Cardiac muscle cell (in vitro differentiated cells and primary cell): ENCODE data around the gene TMEM165. TPM values are rescaled to one million over a fixed set of nuclear protein-coding genes. Genes with fewer than 3 reads are reported as not detected.

Experiments used
- DNase-seq, 2 donors: peaks; one replicate each; pipeline versions ENCODE4 v3.0.0 to v3.0.0-alpha.2; 2010 to 2017; ENCODE audit warnings: low read depth in 1 of 2, low spot score in 1 of 2
- H3K27ac ChIP-seq: fragments of 200-600 bp; sonication (generic); 2 replicates; pipeline ENCODE4 v1.5.1; 2016
- H3K27me3 ChIP-seq: fragments of 200-600 bp; sonication (generic); 2 replicates; pipeline ENCODE4 v1.6.0; 2016; ENCODE audit warnings: control low read depth
- H3K36me3 ChIP-seq: fragments of 200-600 bp; sonication (generic); 2 replicates; pipeline ENCODE4 v1.5.1; 2016; ENCODE audit warnings: control low read depth
- H3K4me1 ChIP-seq: fragments of 200-600 bp; sonication (generic); 2 replicates; pipeline ENCODE4 v1.8.1; 2017; ENCODE audit warnings: low read depth, mild to moderate bottlenecking, mixed run types
- H3K4me3 ChIP-seq: fragments of 200-600 bp; sonication (generic); 2 replicates; pipeline ENCODE4 v1.5.1; 2016; ENCODE audit warnings: mild to moderate bottlenecking
- H3K9me3 ChIP-seq: fragments of 200-600 bp; sonication (generic); 2 replicates; pipeline ENCODE4 v1.5.1; 2017; ENCODE audit warnings: low read depth, mild to moderate bottlenecking, control low read depth
- polyA plus RNA-seq: library from polyadenylated mRNA; unstranded; fragments of >200 nt; fragmentation: Nextera tagmentation; extraction: Ambion mirVana; gene quantifications from 2 replicates; pipeline ENCODE4 v1.2.1, GENCODE V29; 2016
- total RNA-seq: library from RNA; depleted of rRNA; stranded (reverse); fragments of >200 nt; gene quantifications from 2 replicates; pipeline ENCODE4 v1.2.3, GENCODE V29; 2016
- TF ChIP-seq, protein P1 (sequence below): IDR thresholded peaks from 2 replicates; pipeline ENCODE4 v1.5.1; 2012; ENCODE audit warnings: low read depth, mild to moderate bottlenecking, low read length

TMEM165 gene
- total and polyA plus RNA-seq, 2 experiments from 2014 or later: 107 to 109 TPM

DNA sequence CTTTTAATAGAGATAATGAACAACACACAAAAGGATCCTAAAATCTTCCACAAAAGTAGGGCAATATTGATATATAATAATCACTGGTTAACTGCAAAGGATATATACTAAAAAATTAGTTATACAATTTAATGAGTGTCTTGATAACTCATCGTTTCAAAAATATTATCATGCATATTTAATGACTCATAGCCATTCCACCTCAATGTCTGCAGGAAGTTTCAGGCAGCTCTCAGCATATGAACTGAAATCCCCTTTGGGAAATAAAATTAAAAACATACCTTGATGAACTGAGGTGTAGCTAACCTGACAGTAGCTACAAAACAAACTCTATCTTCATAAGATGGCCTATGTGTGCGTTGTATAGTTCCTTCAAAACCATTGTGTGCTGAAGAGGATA is 62.9 kb downstream of the TMEM165 start:
- DNase-seq: no peak
- no peak overlapping the region for H3K27ac ChIP-seq
- TF ChIP-seq, protein P1, sequence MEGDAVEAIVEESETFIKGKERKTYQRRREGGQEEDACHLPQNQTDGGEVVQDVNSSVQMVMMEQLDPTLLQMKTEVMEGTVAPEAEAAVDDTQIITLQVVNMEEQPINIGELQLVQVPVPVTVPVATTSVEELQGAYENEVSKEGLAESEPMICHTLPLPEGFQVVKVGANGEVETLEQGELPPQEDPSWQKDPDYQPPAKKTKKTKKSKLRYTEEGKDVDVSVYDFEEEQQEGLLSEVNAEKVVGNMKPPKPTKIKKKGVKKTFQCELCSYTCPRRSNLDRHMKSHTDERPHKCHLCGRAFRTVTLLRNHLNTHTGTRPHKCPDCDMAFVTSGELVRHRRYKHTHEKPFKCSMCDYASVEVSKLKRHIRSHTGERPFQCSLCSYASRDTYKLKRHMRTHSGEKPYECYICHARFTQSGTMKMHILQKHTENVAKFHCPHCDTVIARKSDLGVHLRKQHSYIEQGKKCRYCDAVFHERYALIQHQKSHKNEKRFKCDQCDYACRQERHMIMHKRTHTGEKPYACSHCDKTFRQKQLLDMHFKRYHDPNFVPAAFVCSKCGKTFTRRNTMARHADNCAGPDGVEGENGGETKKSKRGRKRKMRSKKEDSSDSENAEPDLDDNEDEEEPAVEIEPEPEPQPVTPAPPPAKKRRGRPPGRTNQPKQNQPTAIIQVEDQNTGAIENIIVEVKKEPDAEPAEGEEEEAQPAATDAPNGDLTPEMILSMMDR: no peak
- H3K4me3 ChIP-seq: no peak overlapping the region
- no peaks in the 10 kb centered on the region for H3K9me3 ChIP-seq
- no peaks in the 10 kb centered on the region for H3K4me1 ChIP-seq
- H3K36me3 ChIP-seq: peaks cover 38% of the 10 kb centered on the region
- H3K27me3 ChIP-seq: no peaks in the 10 kb centered on the region

DNA sequence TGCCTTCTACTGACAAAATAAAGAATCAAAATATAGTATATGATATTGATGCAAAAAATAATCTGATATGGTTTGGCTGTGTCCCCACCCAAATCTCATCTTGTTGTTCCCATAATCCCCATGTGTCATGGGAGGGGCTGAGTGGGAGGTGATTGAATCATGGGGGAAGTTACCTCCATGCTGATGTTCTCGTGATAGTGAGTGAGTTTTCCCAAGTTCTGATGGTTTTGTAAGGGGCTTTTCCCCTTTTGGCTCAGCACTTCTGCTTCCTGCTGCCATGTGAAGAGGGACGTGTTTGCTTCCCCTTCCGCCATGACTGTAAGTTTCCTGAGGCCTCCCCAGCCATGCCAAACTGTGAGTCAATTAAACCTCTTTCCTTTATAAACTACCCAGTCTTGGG is 70.2 kb downstream of the TMEM165 start:
- Histone ChIP-seq H3K4me1 (no peaks in the 10 kb centered on the region), H3K36me3 (peaks cover 13% of the 10 kb centered on the region), H3K27ac (no peak overlapping the region), H3K4me3 (no peak overlapping the region), H3K27me3 (no peaks in the 10 kb centered on the region), H3K9me3 (no peaks in the 10 kb centered on the region)
- no peak for DNase-seq
- TF ChIP-seq, protein P1: no peak

DNA sequence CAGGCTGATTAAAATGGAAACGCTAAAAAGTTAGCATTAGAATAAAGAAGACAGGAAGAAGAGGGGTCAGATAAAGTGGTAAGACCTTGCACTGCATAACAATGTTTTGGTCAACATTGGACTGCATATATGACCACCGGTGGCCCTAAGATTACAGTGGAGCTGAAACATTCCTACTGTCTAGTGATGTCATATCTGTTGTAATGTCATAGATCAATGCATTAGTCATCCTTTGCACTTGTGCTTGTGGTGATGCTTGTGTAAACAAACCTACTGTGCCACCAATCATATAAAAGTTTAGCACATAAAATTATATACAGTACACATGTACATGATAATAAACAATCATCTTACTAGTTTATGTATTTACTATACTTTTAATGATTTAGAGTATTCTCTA is 73.0 kb downstream of the TMEM165 start:
- Histone ChIP-seq H3K36me3 (peaks cover 15% of the 10 kb centered on the region), H3K27ac (no peak overlapping the region), H3K9me3 (no peaks in the 10 kb centered on the region), H3K4me3 (no peak overlapping the region), H3K4me1 (no peaks in the 10 kb centered on the region), H3K27me3 (no peaks in the 10 kb centered on the region)
- peak in 1 of 2 donors; percentile 52 for DNase-seq
- TF ChIP-seq, protein P1: no peak

DNA sequence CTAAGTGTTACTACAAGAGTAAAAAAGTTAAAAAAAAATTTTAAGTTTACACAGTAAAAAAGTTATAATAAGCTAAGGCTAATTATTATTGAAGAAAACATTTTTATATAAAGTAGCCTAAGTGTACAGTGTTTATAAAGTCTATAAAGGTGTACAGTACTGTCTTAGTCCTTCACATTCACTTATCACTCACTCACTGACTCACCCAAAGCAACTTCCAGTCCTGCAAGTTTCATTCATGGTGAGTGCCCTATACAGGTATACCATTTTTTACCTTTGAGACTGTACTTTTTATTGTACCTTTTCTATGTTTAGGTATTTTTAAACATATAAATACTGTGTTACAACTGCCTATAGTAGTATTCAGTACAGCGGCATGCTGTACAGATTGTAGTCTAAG is 74.2 kb downstream of the TMEM165 start:
- no peak for DNase-seq
- TF ChIP-seq, protein P1: no peak
- no peaks in the 10 kb centered on the region for H3K9me3 ChIP-seq
- H3K4me3 ChIP-seq: no peak overlapping the region
- H3K36me3 ChIP-seq: peaks cover 25% of the 10 kb centered on the region
- H3K27me3 ChIP-seq: no peaks in the 10 kb centered on the region
- H3K4me1 ChIP-seq: no peaks in the 10 kb centered on the region
- H3K27ac ChIP-seq: no peak overlapping the region

Other genes with a start within 250 kb of the TMEM165 start
- 5.9 and 13.7 TPM in 2 replicates for gene SRD5A3, start 49.7 kb upstream of the TMEM165 start, total RNA-seq
- gene SRD5A3, start 49.7 kb upstream of the TMEM165 start, polyA plus RNA-seq: 21.2 and 24.1 TPM in 2 replicates
- gene CLOCK, start 151.0 kb downstream of the TMEM165 start, total RNA-seq: 10.2 and 15.3 TPM in 2 replicates
- gene CLOCK, start 151.0 kb downstream of the TMEM165 start, polyA plus RNA-seq: 9.2 and 10.0 TPM in 2 replicates
- gene PDCL2, start 196.3 kb downstream of the TMEM165 start, total RNA-seq: not detected in 2 replicates
- not detected in 2 replicates for gene PDCL2, start 196.3 kb downstream of the TMEM165 start, polyA plus RNA-seq
- gene NMU, start 240.3 kb downstream of the TMEM165 start, total RNA-seq: 1.3 and 1.7 TPM in 2 replicates
- 3.4 and 5.2 TPM in 2 replicates for gene NMU, start 240.3 kb downstream of the TMEM165 start, polyA plus RNA-seq